Occipital lobe (tissue), 2 donors: Measurements from ENCODE around the gene PGAP6. TPM values are rescaled to one million over a fixed set of nuclear protein-coding genes. Genes with fewer than 3 reads are reported as not detected.
A peak's percentile ranks its signal among the peaks of the same experiment; 100 is the strongest.
"Not testable (repeated sequence)": the region's sequence is repeated elsewhere in the genome, so short reads cannot be mapped to it uniquely, and the experiment has no call there.

Experiments
- DNase-seq: peaks from one replicate; lab custom pipeline; 2025; lab: John Stamatoyannopoulos, UW
- total RNA-seq: library from RNA; depleted of rRNA; stranded (reverse); fragments of >200 nt; gene quantifications from one replicate; pipeline ENCODE4 v1.2.3, GENCODE V29; 2014

The PGAP6 gene
- total RNA-seq, 1 donor from 2014 or later, result 14.3 TPM

- peak; percentile 92 for DNase-seq
These were observed 19.9 kb upstream of the PGAP6 start, which contains the start of gene DECR2 for GRCh38 chr16:401468-402348. TSS of gene DECR2 (plus strand) at chr16:401885. CDS start at chr16:401964, 79 bp downstream.

DNA sequence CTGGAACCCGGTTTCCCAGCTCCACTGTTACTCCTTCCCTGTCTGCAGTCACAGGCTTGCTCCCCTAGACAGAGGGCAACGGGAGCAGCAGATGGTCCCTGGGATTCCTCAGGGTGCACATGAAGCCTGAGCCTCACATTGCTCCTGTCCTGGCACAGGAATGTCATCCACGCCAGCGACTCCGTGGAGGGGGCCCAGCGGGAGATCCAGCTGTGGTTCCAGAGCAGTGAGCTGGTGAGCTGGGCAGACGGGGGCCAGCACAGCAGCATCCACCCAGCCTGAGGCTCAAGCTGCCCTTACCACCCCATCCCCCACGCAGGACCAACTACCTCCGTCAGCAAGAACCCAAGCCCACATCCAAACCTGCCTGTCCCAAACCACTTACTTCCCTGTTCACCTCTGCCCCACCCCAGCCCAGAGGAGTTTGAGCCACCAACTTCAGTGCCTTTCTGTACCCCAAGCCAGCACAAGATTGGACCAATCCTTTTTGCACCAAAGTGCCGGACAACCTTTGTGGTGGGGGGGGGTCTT lies 18.3 kb upstream of the PGAP6 start:
- DNase-seq, result no peak

DNA sequence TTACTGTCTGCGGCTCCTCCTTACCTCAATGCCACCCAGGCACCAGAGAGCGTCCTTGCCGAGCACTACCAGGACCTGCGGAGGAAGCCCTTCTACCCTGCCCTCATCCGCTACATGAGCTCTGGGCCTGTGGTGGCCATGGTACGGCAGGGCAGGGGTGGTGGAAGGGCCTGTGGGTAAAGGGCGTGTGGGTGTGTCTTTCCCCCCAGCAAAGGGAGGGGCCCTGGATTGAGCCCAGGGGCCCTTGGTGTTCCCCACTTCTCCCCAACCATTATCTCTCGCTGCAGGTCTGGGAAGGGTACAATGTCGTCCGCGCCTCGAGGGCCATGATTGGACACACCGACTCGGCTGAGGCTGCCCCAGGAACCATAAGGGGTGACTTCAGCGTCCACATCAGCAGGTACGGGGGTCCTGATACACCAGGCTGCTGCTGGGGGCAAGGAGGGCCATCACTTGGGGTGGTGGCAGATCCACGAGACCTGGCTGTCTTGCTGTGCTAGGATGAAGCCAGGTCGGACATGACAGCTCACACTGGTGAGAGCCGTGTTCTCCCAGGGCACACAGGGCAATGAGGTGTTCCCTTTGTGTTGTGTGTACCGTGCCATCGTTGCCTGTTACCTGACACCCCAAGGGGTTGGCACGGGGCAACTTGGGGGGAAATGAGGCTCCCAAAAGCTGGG lies 17.7 kb upstream of the PGAP6 start:
- no peak for DNase-seq

GRCh38 chr16:398561-399339 lies 17.0 kb upstream of the PGAP6 start:
- no peak for DNase-seq

- DNase-seq, result peak; percentile 53
These were observed 16.1 kb upstream of the PGAP6 start for GRCh38 chr16:397736-398332.

DNA sequence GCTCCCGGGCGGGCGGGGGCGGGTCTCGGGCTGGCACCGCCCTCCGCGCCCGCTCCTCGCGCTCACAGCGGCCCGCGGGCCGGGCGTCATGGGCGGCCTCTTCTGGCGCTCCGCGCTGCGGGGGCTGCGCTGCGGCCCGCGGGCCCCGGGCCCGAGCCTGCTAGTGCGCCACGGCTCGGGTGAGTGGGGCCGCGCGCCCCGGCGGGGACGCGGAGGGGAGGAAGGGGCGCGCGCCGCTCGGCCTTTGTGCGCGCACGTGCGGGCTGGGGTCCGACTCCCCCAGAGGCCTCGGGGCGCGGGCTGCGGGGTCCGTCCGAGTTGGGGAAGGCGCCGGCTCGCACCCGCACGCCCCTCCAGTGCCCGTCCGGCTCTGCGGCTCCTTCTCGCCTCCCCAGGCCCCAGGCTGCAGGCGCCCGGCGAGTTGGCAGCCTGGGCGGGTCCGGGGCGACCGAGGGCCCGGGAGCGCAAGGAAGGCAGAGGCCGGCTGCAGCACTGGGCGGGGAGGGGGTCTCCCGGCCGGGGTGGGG lies 15.4 kb upstream of the PGAP6 start, which contains the start of gene NME4:
Gene NME4 (plus strand): TSS at position 65 of the 527 bp plus-strand sequence. CDS start 24 bp downstream, at position 89.
- DNase-seq, result no peak

DNA sequence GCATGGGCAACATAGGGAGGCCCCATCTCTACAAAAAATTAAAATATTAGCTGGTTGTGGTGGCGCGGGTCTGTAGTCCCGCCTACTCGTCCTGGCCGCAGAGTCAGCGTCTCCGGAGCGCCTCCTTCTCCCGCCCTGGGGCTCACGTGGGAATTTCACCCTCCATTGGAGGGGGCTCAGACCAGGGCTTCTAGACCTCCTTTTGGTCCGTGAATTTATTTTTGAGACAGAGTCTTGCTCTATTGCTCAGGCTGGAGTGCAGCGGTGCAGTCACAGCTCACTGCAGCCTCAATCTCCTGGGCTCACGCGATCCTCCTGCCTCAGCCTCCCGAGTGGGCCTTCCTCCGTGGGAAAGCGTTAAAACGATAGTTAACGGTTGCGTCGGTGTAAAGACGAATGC lies 14.8 kb upstream of the PGAP6 start:
- no peak for DNase-seq

- DNase-seq, result no peak
These were observed 14.4 kb upstream of the PGAP6 start for GRCh38 chr16:396199-396598.

DNA sequence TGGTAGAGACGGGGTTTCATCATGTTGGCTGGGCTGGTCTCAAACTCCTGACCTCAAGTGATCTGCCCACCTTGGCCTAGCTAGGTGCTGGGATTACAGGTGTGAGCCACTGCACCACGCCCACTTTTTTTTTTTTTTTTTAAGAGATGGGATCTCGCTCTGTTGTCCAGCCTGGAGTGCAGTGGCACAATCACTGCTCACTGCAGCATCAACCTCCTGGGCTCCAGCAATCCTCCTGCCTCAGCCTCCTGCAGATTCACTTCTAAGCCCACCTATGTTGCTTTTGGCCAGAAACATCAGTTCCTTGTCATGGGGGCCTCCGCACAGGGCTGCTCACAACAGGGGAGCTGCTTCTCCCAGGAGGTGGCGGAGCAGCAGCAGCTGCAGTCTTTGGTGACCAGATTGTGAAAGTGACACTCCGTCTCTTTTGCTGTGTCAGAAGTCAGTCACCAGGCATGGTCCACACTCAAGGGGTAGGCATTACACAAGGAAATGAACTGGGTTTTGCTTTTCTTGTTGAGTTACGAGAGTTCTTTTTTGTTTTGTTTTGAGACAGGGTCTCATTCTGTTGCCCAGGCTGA lies 10.8 kb upstream of the PGAP6 start:
- DNase-seq, result no peak

DNA sequence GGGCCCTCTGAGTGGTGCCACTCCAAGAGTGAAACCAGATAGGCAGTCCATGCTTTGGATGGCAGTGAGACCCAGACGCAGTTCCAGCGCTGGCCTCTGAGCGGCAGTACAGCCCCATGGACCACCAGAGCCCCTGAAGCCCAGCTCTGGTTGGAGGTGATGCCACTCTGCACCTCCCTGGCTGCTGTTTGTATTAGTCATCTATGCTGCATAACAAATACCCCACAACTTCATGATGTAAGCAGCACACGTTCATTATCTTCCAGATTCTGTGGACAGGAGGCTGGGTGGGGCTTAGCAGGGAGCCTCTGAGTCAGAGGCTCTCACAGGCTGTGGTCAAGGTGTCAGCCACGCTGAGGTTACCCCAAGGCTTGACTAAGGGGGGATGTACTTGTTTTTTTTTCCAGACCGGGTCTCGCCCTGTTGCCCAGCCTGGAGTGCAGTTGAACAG lies 10.1 kb upstream of the PGAP6 start:
- no peak for DNase-seq

DNA sequence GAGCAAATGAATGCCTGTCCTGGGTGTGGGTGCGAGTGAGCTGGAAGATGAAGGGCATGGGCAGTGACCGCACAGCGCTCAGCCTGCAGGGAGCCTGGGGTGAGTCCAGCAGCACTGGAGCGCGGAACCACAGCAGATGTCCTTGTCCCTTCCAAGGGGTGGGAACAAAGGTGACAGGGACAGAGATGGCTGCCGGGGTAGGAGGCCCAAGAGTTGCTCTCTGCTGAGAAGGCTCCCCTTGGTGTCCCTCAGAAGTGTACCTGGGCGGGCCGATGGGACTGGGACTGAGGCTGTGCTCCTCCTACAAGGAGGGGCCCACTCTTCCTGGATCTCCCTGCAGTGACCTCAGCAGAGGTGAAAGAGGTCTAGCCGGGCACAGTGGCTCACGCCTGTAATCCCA lies 7.6 kb upstream of the PGAP6 start:
- no peak for DNase-seq

DNA sequence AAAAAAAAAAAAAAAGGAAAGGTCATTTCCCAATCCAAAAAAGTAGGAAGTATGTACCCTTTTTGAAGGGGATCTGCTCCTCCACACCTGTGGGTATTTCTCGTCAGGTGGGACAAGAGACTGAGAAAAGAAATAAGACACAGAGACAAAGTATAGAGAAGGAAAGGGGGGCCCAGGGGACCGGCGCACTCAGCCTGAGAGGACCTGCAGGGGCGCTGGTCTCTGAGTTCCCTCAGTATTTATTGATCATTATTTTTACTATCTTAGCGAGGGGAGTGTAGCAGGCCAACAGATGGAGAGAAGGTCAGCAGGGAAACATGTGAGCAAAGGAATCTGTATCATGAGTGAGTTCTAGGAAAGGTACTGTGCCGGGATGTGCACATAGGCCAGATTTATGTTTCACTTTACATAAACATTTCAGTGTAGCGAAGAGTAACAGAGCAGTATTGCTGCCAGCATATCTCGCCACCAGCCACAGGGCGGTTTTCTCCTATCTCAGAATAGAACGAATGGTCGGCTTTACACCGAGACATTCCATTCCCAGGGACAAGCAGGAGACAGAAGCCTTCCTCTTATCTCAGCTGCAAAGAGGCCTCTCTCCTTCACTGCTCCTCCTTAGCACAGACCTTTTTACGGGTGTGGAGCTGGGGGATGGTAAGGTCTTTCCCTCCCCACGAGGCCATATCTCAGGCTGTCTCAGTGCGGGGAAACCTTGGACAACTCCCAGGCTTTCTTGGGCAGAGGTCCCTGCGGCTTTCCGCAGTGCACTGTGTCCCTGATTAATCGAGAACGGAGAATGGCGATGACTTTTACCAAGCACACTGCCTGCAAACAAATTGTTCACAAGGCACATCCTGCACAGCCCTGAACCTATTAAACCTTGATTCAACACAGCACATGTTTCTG lies 6.2 kb upstream of the PGAP6 start:
- not testable (repeated sequence) for DNase-seq

DNA sequence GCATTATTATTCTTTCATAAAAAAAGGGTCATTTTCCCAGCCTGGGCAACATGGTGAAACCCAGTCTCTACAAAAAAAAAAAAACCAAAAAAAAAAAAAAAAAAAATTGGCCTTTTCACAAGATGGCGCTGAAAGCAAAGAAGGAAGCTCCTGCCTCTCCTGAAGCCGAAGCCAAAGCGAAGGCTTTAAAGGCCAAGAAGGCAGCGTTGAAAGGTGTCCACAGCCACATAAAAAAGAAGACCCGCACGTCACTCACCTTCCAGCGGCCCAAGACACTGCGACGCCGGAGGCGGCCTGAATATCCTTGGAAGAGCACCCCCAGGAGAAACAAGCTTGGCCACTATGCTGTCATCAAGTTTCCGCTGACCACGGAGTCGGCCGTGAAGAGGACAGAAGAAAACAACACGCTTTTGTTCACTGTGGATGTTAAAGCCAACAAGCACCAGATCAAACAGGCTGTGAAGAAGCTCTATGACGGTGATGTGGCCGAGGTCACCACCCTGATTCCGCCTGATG lies 4.9 kb upstream of the PGAP6 start:
- DNase-seq, result no peak

DNA sequence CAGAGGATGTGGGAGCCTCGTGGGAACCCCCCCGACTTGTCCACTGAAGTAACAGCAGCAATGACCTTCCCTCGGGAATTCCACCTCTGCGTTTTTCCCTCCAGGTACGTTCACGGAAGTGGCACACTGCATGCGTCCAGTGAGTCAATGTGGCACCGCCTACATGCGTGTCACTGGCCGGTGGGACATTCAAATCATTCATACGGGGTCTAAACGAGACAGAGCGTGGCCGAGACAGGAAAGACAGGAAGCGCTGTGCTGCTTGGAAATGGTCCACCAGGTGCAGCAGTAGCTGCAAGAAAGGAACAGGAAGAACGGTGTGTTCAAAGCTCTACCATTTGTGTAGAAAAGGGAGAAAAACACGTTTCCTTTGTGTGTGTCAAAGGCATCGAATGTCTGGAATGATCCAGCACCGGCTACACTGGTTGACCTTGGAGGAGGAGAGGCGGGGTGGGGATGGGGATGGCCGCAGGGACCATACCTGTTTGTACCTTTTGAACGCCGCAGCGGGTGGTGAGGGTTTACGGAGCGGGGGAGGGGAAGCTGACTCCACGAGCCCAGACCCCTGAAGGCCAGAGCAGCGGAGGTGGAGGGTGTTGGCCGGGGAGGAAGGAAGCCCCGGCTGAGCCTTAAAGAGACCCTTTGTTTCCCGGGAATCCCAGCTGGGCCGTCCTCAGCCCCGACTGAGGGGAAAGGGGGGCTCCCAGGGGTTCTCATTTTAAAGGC lies 1.7 kb upstream of the PGAP6 start:
- no peak for DNase-seq

DNA sequence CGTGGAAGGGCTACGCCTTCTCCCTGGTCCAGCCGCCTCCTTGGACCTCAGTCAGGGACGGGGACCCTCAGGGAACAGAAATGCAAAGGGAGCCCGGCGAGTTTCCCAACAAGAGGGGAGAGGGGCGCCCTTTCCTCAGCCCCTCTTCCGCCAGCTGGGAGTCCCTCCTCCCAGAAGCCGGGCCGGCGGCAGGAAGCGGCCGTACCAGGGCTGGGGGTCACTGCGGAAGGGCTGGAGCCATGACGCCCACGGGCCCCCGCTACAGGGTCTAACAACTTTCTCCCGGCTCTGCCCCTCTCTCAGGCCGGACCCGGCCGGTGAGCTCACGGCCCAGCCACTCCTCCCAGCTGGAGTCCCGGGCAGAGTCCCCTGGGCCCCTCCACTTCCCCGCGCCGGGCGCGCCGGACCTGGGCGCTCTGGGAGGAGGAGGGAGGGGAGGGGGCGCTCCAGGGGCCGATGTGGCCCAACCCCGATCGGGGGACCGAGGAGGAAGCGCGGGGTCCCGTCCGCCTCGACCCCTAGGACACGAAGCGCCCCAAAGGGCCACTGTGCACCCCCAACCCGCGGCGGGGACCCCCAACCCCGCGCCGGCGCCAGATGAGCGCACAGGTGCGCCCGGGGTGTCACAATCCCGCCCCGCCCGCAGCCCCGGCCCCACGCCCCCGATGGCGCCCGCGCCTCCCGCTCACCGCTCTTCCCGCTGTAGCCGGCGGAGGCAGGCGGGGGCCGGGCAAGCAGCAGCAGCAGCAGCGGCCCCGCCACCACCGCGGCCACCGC lies 578 bp downstream of the PGAP6 start:
- no peak for DNase-seq

DNA sequence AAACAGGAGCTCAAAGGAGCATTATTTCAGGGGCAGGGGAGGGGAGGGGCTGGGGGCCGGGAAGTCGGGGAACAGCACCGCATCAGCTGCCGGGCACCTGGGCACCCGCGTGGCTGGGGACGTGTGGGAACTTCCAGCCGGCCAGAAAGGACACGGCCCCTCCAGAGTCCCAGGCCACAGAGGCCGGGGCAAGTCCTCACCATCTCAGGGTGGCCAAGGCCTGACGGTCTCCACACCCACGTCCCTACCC lies 1.1 kb downstream of the PGAP6 start:
- no peak for DNase-seq

- DNase-seq, result no peak
These were observed 1.6 kb downstream of the PGAP6 start for GRCh38 chr16:379961-380761.
